Sciatic nerve (tissue), 2 donors: ENCODE data around the gene TRABD2B. TPM values are rescaled to one million over a fixed set of nuclear protein-coding genes. Genes with fewer than 3 reads are reported as not detected.

ENCODE experiments used
- ATAC-seq: fragments of 200-7000 bp; cut with Tn5 transposase; one replicate; pipeline ENCODE4 v1.9.1; 2020; ENCODE audit warnings: mild to moderate bottlenecking, moderate library complexity
- DNase-seq: peaks from one replicate; pipeline ENCODE4 v3.0.0-alpha.2; 2020; ENCODE audit warnings: low spot score
- intact Hi-C: fragments of 100-400 bp; cut with DNase I; formaldehyde crosslinking; loops from one replicate; pipeline ENCODE4 v1.14.2; 2022
- total RNA-seq: library from RNA; stranded (reverse); fragmentation: NEBNext Ultra II Directional; extraction: Animal tissue kit (Norgen Biotek cat#: 25700); gene quantifications from one replicate; pipeline ENCODE4 v1.2.1, GENCODE V29; 2021
- donor health status: DM: no; HTN: no; CAD: no.
- donor health status: DM: no; HTN: no; CAD: no.

TRABD2B gene
- total RNA-seq, 1 donor from 2014 or later = 5.0 TPM

- intact Hi-C loops = no loop called here
- ATAC-seq = no peak
- DNase-seq = peak; percentile 36
Observed at GRCh38 chr1:47763591-47764171, 233.5 kb downstream of the TRABD2B start.

DNA sequence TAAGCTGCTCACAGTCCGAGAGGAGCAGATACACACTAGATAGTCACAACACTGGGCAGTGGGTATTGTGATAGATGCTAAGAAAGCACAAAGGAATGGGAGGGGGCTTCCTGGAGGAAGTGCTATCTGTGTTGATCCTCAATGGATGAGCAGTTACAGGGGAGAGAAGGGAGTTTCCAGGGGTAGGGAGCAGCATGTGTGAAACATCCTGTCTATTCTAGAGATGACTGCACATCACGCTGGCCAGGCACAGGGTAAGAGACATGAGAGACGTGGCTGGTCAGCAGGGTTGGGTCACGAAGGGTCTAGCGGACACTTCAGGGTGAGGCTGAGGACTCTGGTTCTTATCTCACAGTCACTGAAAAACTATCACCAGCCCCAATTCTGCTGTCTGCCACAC is 235.2 kb downstream of the TRABD2B start:
- intact Hi-C loops = no loop called here
- peak; percentile 19 for DNase-seq
- no peak for ATAC-seq

DNA sequence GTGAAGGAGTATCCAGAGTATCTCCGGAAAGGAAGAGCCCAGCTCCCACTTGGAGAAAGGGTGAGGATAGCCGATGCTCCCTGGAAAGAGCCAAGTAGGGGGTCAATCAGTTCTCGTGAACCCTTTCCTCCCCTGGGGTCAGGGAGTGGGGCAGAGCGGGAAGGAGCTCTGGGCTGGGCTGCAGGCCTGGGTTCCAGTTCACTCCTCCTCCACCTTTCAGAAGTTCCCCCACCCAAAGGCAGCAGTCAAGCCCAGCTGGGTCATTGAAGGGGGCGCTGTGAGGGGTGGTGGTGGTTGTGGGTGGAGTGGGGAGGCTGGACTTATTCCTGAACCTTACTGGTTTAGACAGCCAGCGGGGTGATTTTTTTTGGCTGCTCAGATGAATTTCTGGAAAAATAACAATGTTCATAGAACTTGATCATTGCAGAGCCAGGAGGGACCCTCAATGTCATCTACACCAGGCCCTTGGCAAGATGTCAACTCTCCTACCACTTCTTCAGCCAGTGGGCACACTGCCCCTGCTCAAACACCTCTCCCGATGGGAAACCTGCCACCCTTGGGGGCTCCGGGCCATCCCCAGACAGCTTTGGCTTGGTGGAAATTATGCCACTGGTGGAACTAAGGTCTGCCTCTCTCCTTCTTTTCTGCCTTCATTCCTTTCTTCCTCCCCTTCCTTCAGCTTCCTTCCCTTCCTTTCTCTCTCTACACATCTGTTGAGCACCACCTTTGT is 235.8 kb downstream of the TRABD2B start:
- intact Hi-C loops = no loop called here
- ATAC-seq = no peak
- DNase-seq = peak; percentile 46

GRCh38 chr1:47759936-47760629 is 237.1 kb downstream of the TRABD2B start:
- intact Hi-C loops = no loop called here
- DNase-seq = peak; percentile 35
- ATAC-seq = no peak

DNA sequence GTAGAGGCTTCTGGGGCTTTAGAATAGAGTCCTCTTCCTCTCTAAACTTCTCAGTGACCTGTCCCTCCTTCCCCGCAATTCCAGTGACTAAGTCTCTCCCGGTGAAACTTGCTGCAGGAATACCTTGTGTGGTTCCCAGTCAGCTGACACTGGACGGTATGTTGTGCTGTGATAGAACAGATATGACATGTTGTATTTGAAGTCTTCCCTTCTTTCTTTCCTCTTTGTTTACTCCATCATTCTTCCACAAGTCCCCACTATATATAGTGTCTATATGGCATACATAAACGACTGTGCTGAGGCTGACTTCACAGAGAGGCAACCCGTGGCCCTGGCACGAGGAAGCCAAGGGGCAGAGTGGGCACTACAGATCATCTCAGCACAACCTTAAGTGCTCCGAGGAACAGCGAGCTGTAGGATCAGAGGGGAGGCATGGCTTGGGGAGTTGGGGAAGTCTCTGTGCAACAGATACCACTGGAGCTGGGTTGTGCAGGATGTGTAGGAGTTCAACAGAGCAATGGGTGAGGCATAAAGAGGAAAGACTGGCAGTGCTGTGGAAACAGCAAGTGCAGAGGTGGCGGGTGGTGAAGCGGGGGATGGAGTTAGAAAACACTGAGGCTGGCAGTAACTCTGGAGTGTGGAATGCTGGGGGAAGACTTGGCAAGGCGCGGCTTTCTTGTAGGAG is 237.8 kb downstream of the TRABD2B start:
- intact Hi-C loops = no loop called here
- ATAC-seq (no peak), DNase-seq (no peak)

GRCh38 chr1:47758341-47759250 is 238.6 kb downstream of the TRABD2B start:
- intact Hi-C loops = no loop called here
- no peak for DNase-seq
- peak; percentile 57 for ATAC-seq

DNA sequence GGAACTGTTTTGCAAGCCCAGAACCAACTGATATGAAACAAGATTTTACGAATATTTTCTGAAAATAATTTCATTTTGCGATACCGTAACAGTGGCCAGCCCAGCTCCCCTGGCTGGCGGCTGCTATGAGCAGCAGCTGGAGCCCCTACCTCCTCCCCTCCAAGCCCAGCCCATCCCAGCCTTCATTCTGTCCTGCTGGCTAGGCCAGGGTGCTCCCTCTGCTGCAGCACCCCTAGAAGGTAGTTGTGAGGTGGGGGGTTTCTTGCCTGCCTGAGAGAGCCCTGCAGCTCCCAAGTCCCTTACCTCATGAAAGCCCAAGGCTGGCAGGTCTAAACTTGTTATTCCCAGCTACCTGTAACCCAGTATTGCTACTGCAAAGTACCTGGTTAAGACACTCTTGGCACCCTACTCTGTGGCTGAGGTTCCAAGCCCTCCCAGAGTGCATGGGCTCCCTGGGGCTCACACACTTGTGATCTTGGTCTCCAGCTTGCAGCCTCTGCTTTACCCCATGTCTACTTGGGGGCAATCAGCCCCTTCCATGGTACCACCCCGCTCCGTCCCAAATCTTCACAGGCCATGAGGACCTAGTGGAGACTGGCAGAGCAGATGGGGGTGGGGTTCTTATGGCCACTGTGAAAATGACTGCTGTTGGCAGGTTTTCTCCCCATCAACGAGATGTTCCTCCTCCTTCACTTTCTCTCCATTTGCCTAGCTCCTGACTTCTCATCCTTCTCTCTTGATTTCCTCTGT is 239.8 kb downstream of the TRABD2B start:
- intact Hi-C loops = no loop called here
- no peak for ATAC-seq
- DNase-seq = no peak

DNA sequence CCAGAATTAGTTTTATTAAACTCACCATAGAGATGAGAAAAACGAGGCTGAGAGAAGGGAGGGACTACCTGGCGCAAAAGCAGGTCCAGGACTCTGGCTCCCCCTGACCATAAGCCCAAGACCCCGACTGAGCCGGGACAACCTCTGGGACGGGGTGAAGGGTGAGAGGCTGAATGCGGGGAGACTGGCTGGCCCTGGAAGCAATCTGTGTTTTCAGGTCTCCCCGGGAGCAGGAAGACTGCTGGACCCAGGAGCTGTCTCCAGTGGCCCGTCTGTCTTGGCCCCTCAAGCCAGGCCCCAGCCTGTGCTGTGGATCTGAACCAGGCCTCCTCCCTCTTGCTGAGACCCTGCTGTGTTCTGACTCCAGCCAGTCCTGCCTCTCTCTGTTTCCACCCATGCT is 240.8 kb downstream of the TRABD2B start:
- ATAC-seq = no peak
- no peak for DNase-seq
- intact Hi-C loops = no loop called here

DNA sequence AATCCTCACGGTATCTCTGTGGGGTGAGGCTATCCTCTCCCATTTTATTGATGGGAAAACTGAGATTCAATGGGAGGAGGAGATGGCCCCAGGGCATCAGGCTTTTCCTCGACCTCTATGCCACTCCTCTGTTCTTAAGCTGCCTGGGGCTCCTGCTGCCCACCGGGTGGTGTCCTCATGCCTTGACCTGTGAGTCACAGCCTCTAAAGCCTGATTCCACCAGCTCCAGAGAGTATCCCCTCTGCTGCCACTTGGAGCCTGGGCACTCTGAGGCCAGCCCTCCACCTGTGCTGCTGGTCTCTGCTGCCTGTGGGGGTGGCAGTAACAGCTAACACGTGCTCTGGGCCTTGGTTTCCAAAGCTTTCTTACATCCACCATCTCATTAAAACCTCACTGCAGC is 241.2 kb downstream of the TRABD2B start:
- intact Hi-C loops = no loop called here
- DNase-seq = no peak
- no peak for ATAC-seq

DNA sequence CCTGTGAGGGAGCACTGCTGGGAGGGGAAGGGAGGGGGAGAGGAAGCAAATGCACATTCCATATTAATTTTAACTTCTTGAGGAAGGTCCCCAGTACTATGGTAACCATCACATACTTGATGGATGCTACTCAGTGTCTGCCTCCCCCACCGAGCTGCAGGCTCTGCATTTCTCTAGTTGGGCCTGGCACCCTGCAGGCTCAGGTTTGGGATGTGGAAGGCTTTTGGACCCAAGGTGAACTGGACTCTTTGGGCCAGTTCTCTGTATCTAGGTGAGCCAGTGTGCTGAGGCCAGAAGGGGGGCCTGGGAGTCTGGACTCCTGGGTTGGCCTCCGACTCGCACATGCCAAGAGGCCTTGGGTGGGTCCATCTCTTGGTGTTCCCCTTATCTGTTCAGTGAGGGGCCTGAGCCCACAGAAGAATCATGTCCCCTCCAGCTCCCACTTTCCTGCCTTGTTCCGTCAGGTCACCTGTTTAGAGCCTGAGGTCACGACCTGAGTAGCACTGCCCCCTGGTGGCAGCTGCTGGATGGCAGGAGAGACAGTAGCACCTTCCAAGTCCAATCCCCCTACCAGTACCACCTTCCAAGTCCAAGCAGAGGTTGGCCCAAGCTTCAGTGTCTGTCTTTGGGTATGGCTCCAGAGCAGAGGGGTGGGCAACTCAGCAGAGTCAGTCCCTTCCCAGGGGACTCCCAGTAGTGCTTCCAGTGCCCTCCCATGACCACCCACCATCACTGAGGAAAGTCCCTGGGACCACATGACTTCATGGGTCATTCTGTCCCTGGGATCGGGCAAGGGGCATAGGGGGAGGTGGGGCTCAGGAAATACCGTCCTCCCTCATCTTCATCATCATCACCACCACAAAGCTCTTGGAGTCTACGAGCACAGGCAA is 241.8 kb downstream of the TRABD2B start:
- no peak for ATAC-seq
- intact Hi-C loops = no loop called here
- DNase-seq = no peak

GRCh38 chr1:47754221-47754620 is 243.0 kb downstream of the TRABD2B start:
- DNase-seq (no peak), ATAC-seq (no peak)
- intact Hi-C loops = no loop called here

GRCh38 chr1:47753808-47754207 is 243.4 kb downstream of the TRABD2B start:
- intact Hi-C loops = no loop called here
- ATAC-seq (no peak), DNase-seq (no peak)

DNA sequence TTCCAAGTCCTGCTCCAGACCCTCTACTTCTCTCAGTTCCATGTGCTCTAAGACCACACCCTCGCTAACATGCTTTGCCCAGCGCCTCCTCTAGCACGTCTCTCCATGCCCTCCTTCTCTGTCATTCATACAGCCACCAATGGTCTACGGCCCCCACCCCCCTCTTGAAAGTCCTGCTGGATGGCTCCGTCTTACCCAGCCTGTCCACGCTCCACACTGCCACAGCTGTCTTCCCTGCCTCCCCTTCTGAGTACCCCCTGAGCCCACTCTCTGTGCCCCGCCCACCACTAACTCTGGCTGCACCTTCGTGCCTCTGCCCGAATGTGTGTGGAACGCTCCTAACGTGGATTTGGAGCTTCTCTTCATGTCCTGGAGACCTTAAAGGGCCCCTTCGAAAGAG is 244.6 kb downstream of the TRABD2B start:
- DNase-seq (no peak), ATAC-seq (peak; percentile 16)
- intact Hi-C loops = no loop called here

GRCh38 chr1:47751996-47752451 is 245.2 kb downstream of the TRABD2B start:
- peak; percentile 84 for ATAC-seq
- no peak for DNase-seq
- intact Hi-C loops = no loop called here

- intact Hi-C loops = no loop called here
- no peak for DNase-seq
Observed at GRCh38 chr1:47751193-47751592, 246.0 kb downstream of the TRABD2B start.

DNA sequence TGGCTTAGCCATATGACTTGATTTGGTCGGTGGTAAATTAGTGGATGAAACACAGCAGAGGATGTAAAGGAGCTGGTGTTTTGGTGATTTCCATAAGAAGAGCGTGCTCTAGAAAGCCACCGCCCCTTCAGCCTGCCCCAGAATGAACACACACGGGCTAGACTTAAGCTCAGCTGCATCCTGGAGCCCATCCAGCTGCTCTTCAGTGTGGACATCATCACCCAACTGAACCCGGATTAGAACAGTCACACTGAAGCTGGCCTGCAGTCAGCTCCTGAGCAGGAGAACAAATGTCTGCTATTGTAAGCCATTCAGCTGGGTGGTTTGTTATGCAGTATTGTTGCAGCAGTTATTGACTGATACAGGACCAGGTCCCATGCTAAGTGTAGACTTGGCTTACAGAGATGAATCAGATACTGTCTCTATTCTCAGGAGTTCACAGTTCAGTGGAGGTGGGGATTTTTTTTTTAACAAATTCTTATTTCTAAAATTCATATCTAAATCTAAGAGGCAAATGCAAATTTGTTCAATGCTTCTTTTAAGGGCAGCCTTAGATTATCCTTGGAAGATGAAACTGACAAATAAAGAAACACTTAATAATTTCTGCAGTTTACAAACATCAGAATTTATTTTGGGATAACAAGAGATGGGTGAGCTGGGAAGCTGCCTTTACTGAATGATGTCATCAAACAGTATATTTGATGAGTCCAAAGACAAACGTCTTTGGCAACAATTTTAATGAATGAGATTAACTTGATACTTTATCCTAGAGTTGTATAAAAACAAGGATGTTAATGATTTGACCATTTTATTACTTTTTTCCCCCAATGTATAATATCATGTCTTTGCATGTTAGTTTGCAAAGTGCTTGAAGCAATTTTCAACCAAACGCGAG is 251.2 kb downstream of the TRABD2B start:
- no peak for ATAC-seq
- no peak for DNase-seq
- intact Hi-C loops = no loop called here

More at GRCh38 chr1:47751193-47751592, 246.0 kb downstream of the TRABD2B start:
- ATAC-seq = no peak
